NCI-H524 (cell line): ENCODE data around the gene PCDHA7.
A peak's percentile ranks its signal among the peaks of the same experiment; 100 is the strongest.
"Not testable (repeated sequence)": the region's sequence is repeated elsewhere in the genome, so short reads cannot be mapped to it uniquely, and the experiment has no call there.

ENCODE experiments used
- DNase-seq, 2 experiments: peaks; one replicate each; lab custom pipeline; 2025; lab: John Stamatoyannopoulos, UW

The PCDHA7 gene

DNA sequence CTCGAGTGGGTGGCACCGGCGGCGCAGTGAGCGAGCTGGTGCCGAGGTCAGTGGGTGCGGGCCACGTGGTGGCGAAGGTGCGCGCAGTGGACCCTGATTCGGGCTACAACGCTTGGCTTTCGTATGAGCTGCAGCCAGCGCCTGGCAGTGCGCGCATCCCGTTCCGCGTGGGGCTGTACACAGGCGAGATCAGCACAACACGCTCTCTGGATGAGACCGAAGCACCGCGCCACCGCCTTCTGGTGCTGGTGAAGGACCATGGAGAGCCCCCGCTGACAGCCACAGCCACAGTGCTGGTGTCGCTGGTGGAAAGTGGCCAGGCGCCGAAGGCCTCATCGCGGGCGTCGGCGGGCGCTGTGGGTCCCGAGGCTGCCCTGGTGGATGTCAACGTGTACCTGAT is 10.6 kb upstream of the PCDHA7 start:
- no peak for DNase-seq

GRCh38 chr5:140827704-140828361 is 6.2 kb upstream of the PCDHA7 start, which contains the start of gene PCDHA6:
TSS of gene PCDHA6 (plus strand) at chr5:140827960. CDS start at chr5:140828092, 132 bp downstream.
- DNase-seq = no peak

DNA sequence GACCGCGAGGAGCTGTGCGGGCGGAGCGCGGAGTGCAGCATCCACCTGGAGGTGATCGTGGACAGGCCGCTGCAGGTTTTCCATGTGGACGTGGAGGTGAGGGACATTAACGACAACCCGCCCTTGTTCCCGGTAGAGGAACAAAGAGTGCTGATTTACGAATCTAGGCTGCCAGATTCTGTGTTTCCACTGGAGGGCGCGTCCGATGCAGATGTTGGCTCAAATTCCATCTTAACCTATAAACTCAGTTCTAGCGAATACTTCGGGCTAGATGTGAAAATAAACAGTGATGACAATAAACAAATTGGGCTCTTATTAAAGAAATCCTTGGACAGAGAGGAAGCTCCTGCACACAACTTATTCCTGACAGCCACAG is 5.7 kb upstream of the PCDHA7 start:
- no peak for DNase-seq

DNA sequence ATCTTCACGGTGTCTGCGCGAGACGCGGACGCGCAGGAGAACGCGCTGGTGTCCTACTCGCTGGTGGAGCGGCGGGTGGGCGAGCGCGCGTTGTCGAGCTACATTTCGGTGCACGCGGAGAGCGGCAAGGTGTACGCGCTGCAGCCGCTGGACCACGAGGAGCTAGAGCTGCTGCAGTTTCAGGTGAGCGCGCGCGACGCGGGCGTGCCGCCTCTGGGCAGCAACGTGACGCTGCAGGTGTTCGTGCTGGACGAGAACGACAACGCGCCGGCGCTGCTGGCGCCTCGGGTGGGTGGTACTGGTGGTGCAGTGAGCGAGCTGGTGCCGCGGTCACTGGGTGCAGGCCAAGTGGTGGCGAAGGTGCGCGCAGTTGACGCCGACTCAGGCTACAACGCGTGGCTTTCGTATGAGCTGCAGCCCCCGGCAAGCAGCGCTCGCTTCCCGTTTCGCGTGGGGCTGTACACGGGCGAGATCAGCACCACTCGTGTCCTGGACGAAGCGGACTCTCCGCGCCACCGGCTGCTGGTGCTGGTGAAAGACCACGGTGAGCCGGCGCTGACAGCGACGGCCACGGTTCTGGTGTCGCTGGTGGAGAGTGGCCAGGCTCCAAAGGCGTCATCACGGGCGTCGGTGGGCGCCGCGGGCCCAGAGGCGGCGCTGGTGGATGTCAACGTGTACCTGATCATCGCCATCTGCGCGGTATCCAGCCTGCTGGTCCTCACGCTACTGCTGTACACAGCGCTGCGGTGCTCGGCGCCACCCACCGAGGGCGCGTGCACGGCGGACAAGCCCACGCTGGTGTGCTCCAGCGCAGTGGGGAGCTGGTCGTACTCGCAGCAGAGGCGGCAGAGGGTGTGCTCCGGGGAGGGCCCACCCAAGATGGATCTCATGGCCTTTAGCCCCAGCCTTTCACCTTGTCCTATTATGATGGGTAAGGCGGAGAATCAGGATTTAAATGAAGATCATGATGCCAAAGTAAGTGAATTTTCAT is 4.3 kb upstream of the PCDHA7 start:
- not testable (repeated sequence) for DNase-seq

GRCh38 chr5:140834439-140835008 is 455 bp downstream of the PCDHA7 start:
- not testable (repeated sequence) for DNase-seq

- no peak for DNase-seq
Measured at GRCh38 chr5:140835622-140836510, 1.8 kb downstream of the PCDHA7 start.

DNA sequence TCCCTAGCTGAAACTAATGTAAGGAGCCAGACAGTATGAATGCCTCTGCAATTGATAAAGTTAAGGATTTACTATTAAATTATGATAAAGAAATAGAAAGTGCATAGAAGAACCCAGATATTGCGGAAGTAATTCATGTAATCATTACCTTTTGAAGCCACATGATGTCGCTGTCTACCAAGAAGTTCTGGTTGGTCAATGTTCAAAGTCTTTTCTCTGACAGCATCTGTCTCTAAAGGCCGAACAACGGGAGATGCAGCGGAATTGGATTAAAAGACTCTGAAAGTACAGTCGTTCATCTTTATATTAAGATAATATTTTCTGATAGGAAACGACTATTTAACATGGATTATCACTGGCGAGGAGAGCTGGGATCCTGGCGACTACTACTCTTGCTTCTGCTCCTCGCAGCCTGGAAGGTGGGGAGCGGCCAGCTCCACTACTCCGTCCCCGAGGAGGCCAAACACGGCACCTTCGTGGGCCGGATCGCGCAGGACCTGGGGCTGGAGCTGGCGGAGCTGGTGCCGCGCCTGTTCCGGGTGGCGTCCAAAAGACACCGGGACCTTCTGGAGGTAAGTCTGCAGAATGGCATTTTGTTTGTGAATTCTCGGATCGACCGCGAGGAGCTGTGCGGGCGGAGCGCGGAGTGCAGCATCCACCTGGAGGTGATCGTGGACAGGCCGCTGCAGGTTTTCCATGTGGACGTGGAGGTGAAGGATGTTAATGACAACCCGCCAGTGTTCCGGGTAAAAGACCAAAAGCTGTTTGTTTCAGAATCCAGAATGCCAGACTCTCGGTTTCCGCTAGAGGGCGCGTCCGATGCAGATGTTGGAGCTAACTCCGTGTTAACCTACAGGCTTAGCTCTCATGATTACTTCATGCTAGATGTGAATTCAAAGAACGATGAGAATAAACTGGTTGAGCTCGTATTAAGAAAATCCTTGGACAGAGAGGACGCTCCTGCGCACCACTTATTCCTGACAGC is 7.2 kb downstream of the PCDHA7 start, which contains the start of gene PCDHA8:
Gene PCDHA8 (plus strand): TSS at position 210 of the 985 bp plus-strand sequence. CDS start 135 bp downstream, at position 345.
- peak; percentile 5 to 61 for DNase-seq

DNA sequence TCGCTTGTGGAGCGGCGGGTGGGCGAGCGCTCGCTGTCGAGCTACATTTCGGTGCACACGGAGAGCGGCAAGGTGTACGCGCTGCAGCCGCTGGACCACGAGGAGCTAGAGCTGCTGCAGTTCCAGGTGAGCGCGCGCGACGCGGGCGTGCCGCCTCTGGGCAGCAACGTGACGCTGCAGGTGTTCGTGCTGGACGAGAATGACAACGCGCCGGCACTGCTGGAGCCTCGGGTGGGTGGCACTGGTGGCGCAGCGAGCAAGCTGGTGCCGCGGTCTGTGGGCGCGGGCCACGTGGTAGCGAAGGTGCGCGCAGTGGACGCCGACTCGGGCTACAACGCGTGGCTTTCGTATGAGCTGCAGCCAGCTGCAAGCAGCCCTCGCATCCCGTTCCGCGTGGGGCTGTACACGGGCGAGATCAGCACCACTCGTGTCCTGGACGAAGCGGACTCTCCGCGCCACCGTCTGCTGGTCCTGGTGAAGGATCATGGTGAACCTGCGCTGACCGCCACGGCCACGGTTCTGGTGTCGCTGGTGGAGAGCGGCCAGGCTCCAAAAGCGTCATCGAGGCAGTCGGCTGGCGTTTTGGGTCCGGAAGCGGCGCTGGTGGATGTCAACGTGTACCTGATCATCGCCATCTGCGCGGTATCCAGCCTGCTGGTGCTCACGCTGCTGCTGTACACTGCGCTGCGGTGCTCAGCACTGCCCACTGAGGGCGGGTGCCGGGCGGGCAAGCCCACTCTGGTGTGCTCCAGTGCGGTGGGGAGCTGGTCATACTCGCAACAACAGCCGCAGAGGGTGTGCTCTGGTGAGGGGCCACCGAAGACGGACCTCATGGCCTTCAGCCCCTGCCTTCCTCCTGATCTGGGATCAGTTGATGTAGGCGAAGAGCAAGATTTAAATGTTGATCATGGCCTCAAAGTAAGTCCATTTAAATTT is 9.0 kb downstream of the PCDHA7 start:
- no peak for DNase-seq

GRCh38 chr5:140848139-140849102 is 14.4 kb downstream of the PCDHA7 start, which contains the start of gene PCDHA9:
TSS of gene PCDHA9 (plus strand) at chr5:140848382. CDS start at chr5:140848496, 114 bp downstream.
- DNase-seq = not testable (repeated sequence)

DNA sequence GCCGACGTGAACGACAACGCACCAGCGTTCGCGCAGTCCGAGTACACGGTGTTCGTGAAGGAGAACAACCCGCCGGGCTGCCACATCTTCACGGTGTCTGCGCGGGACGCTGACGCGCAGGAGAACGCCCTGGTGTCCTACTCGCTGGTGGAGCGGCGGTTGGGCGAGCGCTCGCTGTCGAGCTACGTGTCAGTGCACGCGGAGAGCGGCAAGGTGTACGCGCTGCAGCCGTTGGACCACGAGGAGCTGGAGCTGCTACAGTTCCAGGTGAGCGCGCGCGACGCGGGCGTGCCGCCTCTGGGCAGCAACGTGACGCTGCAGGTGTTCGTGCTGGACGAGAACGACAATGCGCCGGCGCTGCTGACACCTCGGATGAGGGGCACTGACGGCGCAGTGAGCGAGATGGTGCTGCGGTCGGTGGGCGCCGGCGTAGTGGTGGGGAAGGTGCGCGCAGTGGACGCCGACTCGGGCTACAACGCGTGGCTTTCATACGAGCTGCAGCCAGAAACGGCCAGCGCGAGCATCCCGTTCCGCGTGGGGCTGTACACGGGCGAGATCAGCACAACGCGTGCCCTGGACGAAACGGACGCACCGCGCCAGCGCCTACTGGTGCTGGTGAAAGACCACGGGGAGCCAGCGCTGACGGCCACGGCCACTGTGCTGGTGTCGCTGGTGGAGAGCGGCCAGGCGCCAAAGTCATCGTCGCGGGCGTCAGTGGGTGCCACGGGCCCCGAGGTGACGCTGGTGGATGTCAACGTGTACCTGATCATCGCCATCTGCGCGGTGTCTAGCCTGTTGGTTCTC is 16.0 kb downstream of the PCDHA7 start:
- not testable (repeated sequence) for DNase-seq

DNA sequence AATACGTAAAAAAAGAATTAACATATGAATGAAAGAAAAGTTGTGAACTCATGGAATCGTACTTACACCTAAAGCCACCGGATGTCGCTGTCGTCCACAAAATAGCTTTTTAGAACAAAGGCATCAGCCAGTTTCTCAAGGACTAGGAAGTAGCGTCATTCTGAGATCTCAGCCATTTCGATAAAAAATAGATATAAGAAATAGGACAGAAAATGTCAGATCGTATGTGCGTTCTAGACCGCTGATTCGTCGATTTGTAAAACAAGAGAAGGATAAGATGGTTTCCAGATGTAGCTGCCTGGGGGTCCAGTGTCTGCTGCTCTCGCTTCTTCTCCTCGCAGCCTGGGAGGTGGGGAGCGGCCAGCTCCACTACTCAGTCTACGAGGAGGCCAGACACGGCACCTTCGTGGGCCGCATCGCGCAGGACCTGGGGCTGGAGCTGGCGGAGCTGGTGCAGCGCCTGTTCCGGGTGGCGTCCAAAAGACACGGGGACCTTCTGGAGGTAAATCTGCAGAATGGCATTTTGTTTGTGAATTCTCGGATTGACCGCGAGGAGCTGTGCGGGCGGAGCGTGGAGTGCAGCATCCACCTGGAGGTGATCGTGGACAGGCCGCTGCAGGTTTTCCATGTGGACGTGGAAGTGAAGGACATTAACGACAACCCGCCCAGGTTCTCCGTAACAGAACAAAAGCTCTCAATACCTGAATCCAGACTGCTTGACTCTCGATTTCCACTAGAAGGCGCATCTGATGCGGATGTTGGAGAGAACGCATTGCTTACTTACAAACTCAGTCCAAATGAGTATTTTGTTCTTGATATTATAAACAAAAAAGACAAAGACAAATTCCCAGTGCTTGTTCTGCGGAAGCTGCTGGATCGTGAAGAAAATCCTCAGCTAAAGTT is 22.0 kb downstream of the PCDHA7 start, which contains the start of gene PCDHA10:
Gene PCDHA10 (plus strand): TSS at position 126 of the 903 bp plus-strand sequence. CDS start 152 bp downstream, at position 278.
- no peak for DNase-seq

- DNase-seq = no peak
Measured at GRCh38 chr5:140857177-140857986, 23.3 kb downstream of the PCDHA7 start.

DNA sequence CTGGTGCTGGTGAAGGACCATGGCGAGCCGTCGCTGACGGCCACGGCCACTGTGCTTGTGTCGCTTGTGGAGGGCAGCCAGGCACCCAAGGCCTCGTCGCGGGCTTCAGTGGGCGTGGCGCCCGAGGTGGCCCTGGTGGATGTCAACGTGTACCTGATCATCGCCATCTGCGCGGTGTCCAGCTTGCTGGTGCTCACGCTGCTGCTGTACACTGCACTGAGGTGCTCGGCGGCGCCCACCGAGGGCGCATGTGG is 23.8 kb downstream of the PCDHA7 start:
- DNase-seq = no peak

DNA sequence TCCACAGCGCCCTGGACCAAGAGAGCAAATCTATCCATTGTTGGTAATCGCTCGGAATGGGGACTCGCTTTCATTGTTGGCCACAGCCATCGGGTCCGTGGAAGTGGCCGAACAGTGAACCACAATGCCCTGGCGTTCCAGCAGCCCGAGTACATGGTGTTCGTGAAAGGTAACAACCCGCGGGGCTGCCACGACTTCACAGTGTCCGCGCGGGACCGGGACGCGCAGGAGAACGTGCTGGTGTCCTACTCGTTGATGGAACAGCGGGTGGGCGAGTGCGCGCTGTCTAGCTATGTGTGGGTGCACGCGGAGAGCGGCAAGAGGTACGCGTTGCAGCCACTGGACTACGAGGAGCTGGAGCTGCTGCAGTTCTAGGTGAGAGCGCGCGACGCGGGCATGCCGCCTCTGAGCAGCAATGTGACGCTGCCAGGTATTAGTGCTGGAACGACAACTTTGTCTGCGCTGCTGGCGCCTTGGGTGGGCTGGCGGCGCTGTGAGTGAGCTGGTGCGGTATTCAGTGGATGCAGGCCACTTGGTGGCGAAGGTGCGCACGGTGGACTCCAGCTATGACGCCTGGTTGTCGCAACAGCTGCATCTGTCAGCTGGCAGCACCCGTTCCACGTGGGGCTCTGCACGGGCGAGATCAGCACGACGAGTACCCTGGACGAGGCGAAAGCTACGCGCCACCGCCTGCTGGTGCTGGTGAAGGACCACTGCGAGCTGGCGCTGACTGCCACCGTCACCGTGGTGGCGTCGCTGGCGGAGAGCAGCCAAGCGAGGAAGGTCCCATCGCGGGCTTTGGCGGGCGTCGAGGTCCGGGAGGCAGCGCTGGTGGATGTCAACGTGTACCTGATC is 28.6 kb downstream of the PCDHA7 start:
- no peak for DNase-seq
